ENCODE data around the gene CLTC.
A peak's percentile ranks its signal among the peaks of the same experiment; 100 is the strongest.
"Not testable (repeated sequence)": the region's sequence is repeated elsewhere in the genome, so short reads cannot be mapped to it uniquely, and the experiment has no call there.

The CLTC gene

GRCh38 chr17:59649886-59650285 lies 30.2 kb downstream of the CLTC start:
- DNase-seq, result no peak
- no peak for ATAC-seq
- Mint-ChIP-seq H3K27me3 (no peaks in the 10 kb centered on the region), H3K27ac (no peak overlapping the region), H3K9me3 (no peaks in the 10 kb centered on the region), H3K4me1 (peaks cover 24% of the 10 kb centered on the region), H3K4me3 (no peak overlapping the region)

- Mint-ChIP-seq H3K27me3 (no peaks in the 10 kb centered on the region), H3K4me3 (no peak overlapping the region), H3K9me3 (no peaks in the 10 kb centered on the region), H3K4me1 (peaks cover 24% of the 10 kb centered on the region), H3K27ac (no peak overlapping the region)
- DNase-seq, result no peak
- peak; percentile 72 for ATAC-seq
Observed at GRCh38 chr17:59650642-59651041, 30.9 kb downstream of the CLTC start.

- H3K27me3 Mint-ChIP-seq, result no peaks in the 10 kb centered on the region
- no peak overlapping the region for H3K4me3 Mint-ChIP-seq
- DNase-seq (no peak), ATAC-seq (peak; percentile 87)
- no peak overlapping the region for H3K27ac Mint-ChIP-seq
- no peaks in the 10 kb centered on the region for H3K9me3 Mint-ChIP-seq
- peaks cover 24% of the 10 kb centered on the region for H3K4me1 Mint-ChIP-seq
Observed at GRCh38 chr17:59651346-59651745, 31.7 kb downstream of the CLTC start.

- DNase-seq, result no peak
Observed at GRCh38 chr17:59652119-59652518, 32.4 kb downstream of the CLTC start.

GRCh38 chr17:59656624-59657023 lies 36.9 kb downstream of the CLTC start:
- H3K27me3 Mint-ChIP-seq, ATAC-seq: not testable (repeated sequence)

More at GRCh38 chr17:59652119-59652518, 32.4 kb downstream of the CLTC start:
- H3K27me3 Mint-ChIP-seq, result no peaks in the 10 kb centered on the region
- no peak for ATAC-seq
- H3K27ac Mint-ChIP-seq, result peak overlapping the region in 1 of 2 donors; percentile 0
- no peaks in the 10 kb centered on the region for H3K9me3 Mint-ChIP-seq
- H3K4me3 Mint-ChIP-seq, result no peak overlapping the region
- peaks cover 24% of the 10 kb centered on the region for H3K4me1 Mint-ChIP-seq

GRCh38 chr17:59666235-59666634 lies 46.5 kb downstream of the CLTC start:
- ATAC-seq, result no peak
- Mint-ChIP-seq H3K4me3 (no peak overlapping the region), H3K27me3 (no peaks in the 10 kb centered on the region), H3K9me3 (no peaks in the 10 kb centered on the region), H3K27ac (no peak overlapping the region), H3K4me1 (peaks cover 15% of the 10 kb centered on the region)
- DNase-seq, result no peak

More at GRCh38 chr17:59656624-59657023, 36.9 kb downstream of the CLTC start:
- H3K27ac Mint-ChIP-seq, H3K9me3 Mint-ChIP-seq, H3K4me3 Mint-ChIP-seq, DNase-seq, H3K4me1 Mint-ChIP-seq: not testable (repeated sequence)

GRCh38 chr17:59668816-59669215 lies 49.1 kb downstream of the CLTC start:
- no peaks in the 10 kb centered on the region for H3K9me3 Mint-ChIP-seq
- no peaks in the 10 kb centered on the region for H3K27me3 Mint-ChIP-seq
- H3K4me3 Mint-ChIP-seq, result no peak overlapping the region
- no peak overlapping the region for H3K27ac Mint-ChIP-seq
- H3K4me1 Mint-ChIP-seq, result peaks cover 15% of the 10 kb centered on the region
- no peak for ATAC-seq
- DNase-seq, result no peak

GRCh38 chr17:59669411-59669810 lies 49.7 kb downstream of the CLTC start:
- Mint-ChIP-seq H3K27ac (peak overlapping the region in 1 of 2 donors; percentile 65), H3K27me3 (no peaks in the 10 kb centered on the region), H3K4me1 (peaks cover 15% of the 10 kb centered on the region), H3K4me3 (no peak overlapping the region), H3K9me3 (no peaks in the 10 kb centered on the region)
- no peak for DNase-seq
- no peak for ATAC-seq

GRCh38 chr17:59669944-59670343 lies 50.2 kb downstream of the CLTC start:
- Mint-ChIP-seq H3K4me3 (no peak overlapping the region), H3K4me1 (peaks cover 15% of the 10 kb centered on the region), H3K27me3 (no peaks in the 10 kb centered on the region), H3K27ac (peak overlapping the region; percentile 6 to 19), H3K9me3 (no peaks in the 10 kb centered on the region)
- ATAC-seq (no peak), DNase-seq (no peak)

GRCh38 chr17:59671386-59671785 lies 51.7 kb downstream of the CLTC start:
- ATAC-seq (no peak), DNase-seq (no peak)
- no peak overlapping the region for H3K4me3 Mint-ChIP-seq
- no peaks in the 10 kb centered on the region for H3K27me3 Mint-ChIP-seq
- peak overlapping the region; percentile 0 to 8 for H3K27ac Mint-ChIP-seq
- peaks cover 15% of the 10 kb centered on the region for H3K4me1 Mint-ChIP-seq
- no peaks in the 10 kb centered on the region for H3K9me3 Mint-ChIP-seq

GRCh38 chr17:59675231-59675630 lies 55.5 kb downstream of the CLTC start:
- peak overlapping the region in 1 of 2 donors; percentile 27 for H3K27ac Mint-ChIP-seq
- no peak overlapping the region for H3K4me3 Mint-ChIP-seq
- ATAC-seq, result no peak

GRCh38 chr17:59676716-59677115 lies 57.0 kb downstream of the CLTC start:
- no peak overlapping the region for H3K4me3 Mint-ChIP-seq
- DNase-seq (no peak), ATAC-seq (no peak)
- peak overlapping the region; percentile 85 to 95 for H3K27ac Mint-ChIP-seq
- no peaks in the 10 kb centered on the region for H3K27me3 Mint-ChIP-seq
- no peaks in the 10 kb centered on the region for H3K4me1 Mint-ChIP-seq
- H3K9me3 Mint-ChIP-seq, result no peaks in the 10 kb centered on the region

More at GRCh38 chr17:59675231-59675630, 55.5 kb downstream of the CLTC start:
- DNase-seq, result no peak
- no peaks in the 10 kb centered on the region for H3K9me3 Mint-ChIP-seq
- peaks cover 2% of the 10 kb centered on the region for H3K4me1 Mint-ChIP-seq
- H3K27me3 Mint-ChIP-seq, result no peaks in the 10 kb centered on the region

- ATAC-seq, result no peak
- H3K4me1 Mint-ChIP-seq, result no peaks in the 10 kb centered on the region
- peak overlapping the region in 1 of 2 donors; percentile 19 for H3K27ac Mint-ChIP-seq
- no peak overlapping the region for H3K4me3 Mint-ChIP-seq
- no peaks in the 10 kb centered on the region for H3K27me3 Mint-ChIP-seq
- H3K9me3 Mint-ChIP-seq, result no peaks in the 10 kb centered on the region
- no peak for DNase-seq
Observed at GRCh38 chr17:59678918-59679317, 59.2 kb downstream of the CLTC start.

GRCh38 chr17:59680314-59680713 lies 60.6 kb downstream of the CLTC start:
- Mint-ChIP-seq H3K9me3 (no peaks in the 10 kb centered on the region), H3K4me1 (no peaks in the 10 kb centered on the region), H3K27me3 (no peaks in the 10 kb centered on the region), H3K27ac (no peak overlapping the region), H3K4me3 (no peak overlapping the region)
- ATAC-seq, result no peak
- DNase-seq, result no peak

- no peaks in the 10 kb centered on the region for H3K9me3 Mint-ChIP-seq
Observed at GRCh38 chr17:59683283-59683682, 63.6 kb downstream of the CLTC start.

GRCh38 chr17:59684967-59685366 lies 65.3 kb downstream of the CLTC start:
- Mint-ChIP-seq H3K9me3 (no peaks in the 10 kb centered on the region), H3K4me3 (no peak overlapping the region), H3K4me1 (peaks cover 8% of the 10 kb centered on the region), H3K27me3 (no peaks in the 10 kb centered on the region), H3K27ac (no peak overlapping the region)
- ATAC-seq (no peak), DNase-seq (no peak)

More at GRCh38 chr17:59683283-59683682, 63.6 kb downstream of the CLTC start:
- Mint-ChIP-seq H3K27me3 (no peaks in the 10 kb centered on the region), H3K4me1 (peaks cover 8% of the 10 kb centered on the region), H3K4me3 (no peak overlapping the region), H3K27ac (no peak overlapping the region)
- ATAC-seq (no peak), DNase-seq (no peak)

- no peaks in the 10 kb centered on the region for H3K27me3 Mint-ChIP-seq
- DNase-seq (no peak), ATAC-seq (peak; percentile 60)
- H3K4me1 Mint-ChIP-seq, result peaks cover 8% of the 10 kb centered on the region
- H3K9me3 Mint-ChIP-seq, result no peaks in the 10 kb centered on the region
- peak overlapping the region in 1 of 2 donors; percentile 76 for H3K27ac Mint-ChIP-seq
- no peak overlapping the region for H3K4me3 Mint-ChIP-seq
Observed at GRCh38 chr17:59688008-59688407, 68.3 kb downstream of the CLTC start.

Data from stimulated activated naive CD8-positive, alpha-beta T cell treated with anti-CD3 and anti-CD28 coated beads, Interleukin-15, amount 100 ng/mL, for 72 hours (primary cell).